GM18951 (cell line): ENCODE data around the gene PGF.

Experiments
- POLR2A ChIP-seq: IDR thresholded peaks from 4 replicates; pipeline ENCODE4 v1.6.1; 2011; ENCODE audit warnings: mild to moderate bottlenecking; ENCODE audit not compliant: insufficient read length, insufficient read depth; ENCODE audit errors: extremely low read depth
- in situ Hi-C: fragments of 300-500 bp; cut with MboI; formaldehyde crosslinking; loops from one replicate; pipeline ENCODE4 v1.12.0; 2022; ENCODE audit warnings: low sequenced_read_pairs, mixed read lengths, inconsistent platforms; ENCODE audit not compliant: unreplicated experiment

The PGF gene

DNA sequence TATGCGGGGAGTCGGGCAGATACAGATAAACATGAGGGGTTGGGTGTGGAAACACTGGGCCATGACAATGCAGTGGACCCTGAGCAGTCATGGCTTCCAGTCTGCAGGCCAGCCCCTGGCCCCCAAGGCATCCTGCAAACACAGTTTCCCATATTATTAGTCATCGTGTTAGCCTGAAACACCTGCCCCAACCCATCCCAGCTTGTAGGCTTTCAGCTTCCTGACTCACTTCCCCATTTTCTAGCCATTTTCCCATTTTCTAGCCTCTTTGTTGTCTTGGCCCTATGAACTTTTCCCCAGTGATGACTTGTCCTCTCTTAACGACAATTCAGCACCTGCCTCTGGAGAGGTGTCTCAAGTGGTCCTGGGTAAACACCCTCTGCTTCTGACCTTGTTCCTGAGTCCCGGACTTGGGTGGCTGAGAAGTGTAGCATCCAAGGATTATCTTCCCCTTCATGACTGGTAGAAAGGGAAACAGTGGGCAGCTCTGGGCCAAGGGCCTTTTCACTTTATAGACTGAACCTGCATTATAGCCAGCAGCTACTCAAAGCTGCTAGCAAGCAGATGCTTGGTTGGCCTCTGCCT lies 4.3 kb upstream of the PGF start:
- in situ Hi-C loops = no loop called here
- TF ChIP-seq POLR2A = no peak

DNA sequence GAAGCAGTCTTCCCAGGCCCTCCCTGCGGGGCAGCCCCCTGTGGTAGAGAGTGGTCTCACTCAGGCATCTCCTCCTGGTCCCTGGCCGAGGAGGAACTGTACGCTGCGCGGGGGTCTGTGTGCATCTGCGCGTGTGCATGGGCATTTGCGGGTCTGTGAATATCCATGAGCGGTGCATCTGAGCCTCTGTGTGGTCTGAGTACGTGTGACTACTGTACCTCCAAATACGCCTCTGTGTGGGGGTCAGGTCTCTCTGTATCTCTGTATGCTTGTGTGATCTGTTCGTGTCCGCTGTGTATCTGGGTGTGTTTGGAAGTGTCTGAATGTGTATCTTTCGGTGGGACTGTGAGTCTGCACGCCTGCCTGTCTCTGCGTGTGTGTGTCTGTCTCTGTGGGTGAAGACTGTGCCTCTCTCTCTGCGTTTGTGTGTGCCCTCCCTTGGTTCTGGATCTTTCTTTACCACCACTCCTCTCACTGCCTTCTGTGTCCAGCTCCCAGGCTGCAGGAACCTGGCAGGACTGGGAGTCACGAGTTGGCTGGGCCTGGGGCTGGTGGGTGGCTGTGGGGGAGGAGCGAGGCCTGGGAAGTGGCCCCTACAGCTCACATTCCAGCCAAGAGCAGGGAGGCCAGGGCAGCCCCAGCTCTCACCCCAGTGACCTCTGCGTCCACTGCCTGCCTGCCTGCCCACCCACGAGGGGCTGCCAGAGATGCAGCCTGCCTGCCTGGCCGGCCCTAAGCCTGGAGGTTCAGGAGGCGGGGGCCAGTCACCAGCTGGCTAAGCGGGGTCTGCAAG lies 1.1 kb upstream of the PGF start:
- in situ Hi-C loops = no loop called here
- no peak for TF ChIP-seq POLR2A

DNA sequence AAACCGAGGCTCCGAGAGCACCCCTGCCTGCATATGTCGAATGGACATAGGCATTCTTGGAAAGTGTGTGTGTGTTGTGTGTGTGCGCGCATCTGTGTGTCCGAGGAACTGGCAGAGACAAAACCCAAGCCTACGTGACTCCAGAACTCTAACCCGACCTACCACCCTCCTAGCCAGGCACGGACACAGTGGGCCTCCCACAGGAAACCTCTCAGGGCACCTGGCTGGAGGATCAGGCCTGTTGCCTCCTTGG lies 556 bp upstream of the PGF start:
- no peak for TF ChIP-seq POLR2A
- in situ Hi-C loops = no loop called here

DNA sequence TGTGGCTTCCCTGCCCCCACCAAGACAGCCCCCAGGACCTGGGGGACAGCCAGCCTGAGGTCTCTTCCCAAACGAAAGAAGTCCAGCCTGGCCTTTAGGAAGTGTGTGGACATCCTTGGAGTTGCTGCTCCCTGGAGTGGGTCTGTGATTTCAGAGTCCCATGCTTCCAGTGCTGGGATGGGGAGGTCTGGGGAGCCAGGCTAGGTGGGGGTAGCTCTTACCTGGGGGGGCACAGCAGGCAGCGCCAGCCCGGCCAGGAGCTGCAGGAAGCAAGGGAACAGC lies 509 bp downstream of the PGF start:
- TF ChIP-seq POLR2A = no peak
- in situ Hi-C loops = no loop called here

DNA sequence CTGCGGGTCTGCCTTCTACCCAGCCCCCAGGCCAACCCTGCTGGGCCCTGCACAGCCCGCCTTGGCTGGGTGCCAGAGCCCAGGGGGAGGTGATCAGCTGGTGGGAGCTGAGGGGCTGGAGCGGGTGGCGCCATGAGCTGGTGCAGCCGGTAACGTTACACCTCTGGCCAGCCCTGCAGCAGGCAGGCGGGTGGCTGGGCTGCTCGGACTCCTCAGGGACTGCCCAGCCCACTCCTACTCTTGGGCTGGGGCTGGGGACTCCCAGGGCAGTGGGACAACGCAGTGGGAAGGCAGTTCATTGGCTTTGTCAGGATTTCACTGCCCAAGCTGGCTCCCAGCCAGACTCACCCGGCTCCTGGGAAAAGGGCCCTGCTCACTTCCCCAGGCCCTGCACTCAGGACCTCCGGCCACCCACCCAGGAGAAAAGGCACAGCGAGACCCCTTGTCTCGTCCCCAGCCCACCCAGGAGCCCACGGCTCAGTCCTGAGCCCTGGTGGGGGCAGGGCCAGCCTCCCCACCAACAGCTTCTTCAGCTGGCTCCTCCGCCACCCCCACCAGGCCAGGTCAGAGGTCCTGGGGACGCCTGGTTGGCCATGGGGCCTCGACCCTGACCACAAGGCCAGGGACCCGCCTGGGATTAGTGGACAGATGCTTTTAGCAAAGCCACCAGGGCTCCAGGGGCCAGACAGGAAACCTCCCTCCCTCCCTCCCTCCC lies 1.0 kb downstream of the PGF start:
- in situ Hi-C loops = no loop called here
- no peak for TF ChIP-seq POLR2A

DNA sequence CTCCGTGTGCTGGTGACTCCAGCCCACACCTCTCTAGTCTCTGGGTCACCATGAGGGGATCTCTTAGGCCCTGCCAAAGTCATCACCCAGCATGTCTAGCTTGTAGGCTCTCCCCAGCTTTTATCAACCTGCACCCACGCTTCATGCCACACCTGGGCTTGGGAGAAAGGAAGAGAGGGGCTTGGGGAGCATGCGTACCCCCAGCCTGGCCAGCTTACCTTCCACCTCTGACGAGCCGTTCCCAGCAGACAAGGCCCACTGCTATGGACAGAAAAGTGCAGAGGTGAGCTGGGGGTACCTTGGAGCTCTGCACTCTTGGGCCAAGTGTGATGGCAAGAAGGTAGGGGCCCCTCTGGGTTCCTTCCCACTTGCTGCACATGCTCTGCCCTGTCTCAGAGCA lies 1.7 kb downstream of the PGF start:
- in situ Hi-C loops = no loop called here
- TF ChIP-seq POLR2A = no peak

DNA sequence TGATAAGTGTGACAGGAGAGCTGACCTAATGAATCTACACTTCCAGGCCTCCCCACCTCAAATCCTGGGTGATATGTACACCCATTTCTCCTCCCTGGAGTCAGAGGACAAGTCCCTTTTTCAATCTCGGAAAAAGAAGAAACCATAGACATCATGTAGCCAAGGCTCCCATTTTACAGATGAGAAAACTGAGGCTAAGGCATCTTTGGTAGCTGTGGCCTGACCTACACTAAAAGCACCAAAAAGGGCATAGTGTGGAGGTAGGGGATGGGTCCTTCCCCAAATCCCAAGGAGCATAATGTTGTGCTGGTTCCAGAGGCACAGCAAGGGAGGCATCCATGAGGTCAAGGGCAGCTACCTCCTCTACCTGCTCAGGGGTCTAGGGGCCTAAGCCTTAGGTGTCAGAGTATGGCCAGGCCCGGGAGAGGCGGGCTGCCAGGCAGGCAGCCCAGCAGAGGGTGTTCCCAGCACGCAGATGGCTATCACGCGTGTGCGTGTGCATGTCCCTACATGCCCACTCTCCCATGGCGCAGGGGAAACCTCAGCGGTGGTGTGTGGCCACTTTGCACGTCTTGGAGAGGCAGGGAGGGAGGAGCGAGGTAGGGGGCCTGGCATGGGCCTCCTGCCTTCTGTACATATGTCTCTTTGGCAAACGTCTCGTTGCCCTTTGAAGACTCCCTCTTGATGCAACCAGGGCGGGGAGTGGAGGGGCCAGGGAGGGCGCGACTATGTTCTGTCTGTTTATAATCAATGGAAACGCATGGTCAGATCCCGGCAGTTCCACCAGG lies 2.5 kb downstream of the PGF start:
- in situ Hi-C loops = no loop called here
- TF ChIP-seq POLR2A = no peak

DNA sequence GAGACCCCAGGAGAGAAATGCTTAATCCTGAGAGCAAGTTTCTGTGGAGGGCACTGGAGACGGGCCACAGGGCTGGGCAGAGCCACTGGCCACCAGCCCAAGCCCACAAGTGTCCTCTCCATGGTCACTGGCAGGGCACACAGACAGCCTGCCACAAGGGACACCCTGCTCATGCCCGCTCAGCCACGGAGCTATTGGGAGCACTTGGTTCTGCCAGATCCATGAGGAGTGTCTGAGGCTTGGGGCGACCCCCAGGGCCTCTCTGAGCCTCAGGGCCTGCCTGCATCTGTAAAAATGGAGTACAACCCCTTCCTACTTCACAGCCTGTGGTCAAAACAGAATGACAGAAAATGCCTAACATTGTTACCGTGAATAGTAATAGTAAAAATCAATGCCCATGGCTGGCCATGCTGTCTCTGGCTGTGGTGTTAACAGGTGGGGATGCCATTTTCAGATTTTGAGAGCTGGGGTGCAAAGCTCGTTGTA lies 3.2 kb downstream of the PGF start:
- in situ Hi-C loops = no loop called here

DNA sequence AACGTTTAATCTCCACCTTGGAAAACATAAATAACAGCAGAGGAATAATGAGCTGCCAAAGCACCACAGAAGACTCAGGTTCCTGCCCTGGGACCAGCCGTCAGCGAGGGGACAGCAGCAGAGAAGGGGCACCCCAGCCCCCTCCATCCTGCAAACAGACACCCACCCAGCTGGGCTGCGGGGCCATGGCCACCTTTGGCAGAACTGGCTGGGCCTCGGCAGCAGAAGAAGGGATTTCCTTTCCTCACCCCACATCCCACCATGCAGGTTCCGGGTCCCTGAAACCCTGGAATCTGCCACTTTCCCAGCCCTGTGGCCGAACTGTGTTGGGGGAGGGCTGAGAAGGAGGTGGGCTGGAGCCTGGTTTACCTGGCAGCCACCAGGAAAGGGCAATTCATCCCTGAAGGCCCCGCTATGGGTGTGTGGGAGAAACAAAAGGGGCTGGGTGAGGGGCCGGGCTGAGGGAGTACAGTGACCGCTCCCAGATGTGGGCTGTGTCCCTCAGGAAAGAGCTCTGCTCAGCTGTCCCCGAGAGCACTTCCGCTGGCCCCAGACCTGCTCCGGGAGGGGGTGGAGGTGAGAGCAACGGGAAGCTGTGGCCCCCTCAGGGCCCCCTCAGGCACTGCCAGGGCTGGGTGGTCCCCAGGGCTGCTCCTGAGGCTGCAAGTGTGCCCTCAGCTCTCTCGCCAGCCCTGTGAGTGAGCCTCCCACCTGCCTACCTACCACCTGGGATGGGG lies 3.8 kb downstream of the PGF start:
- TF ChIP-seq POLR2A = no peak
- in situ Hi-C loops = no loop called here

More for the DNA sequence above, 3.2 kb downstream of the PGF start:
- TF ChIP-seq POLR2A = no peak

DNA sequence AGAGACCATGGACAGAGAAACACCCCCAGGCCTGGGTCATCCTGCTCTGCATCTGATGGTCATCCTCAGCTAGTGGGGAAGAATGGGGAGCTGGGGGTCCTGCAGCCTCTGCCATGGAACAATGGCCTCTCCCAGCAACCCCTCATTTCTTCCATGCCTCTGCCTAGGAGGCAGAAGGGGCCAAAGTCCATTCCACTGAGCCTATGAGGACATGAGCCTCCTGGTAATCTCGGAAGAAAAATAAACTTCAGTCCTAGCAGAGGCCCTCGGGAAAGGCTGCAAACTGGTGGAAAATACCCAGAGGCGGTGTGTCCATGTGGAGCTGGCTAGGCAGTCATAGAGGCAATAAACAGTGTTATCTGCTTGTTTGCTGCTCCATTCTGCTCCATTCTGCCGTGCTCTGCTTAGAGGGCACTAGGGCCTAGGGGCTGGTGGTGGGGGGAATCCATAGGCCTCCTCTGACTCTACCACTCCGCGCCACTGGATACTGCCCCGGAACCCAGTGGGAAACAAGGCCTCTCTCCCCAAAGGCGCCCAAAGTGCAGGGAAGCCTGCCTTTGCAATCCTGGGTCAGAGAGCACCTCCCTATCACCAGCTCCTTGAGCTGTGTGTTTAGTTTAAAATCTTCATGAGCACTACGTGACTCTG lies 4.5 kb downstream of the PGF start:
- in situ Hi-C loops = no loop called here
- no peak for TF ChIP-seq POLR2A

DNA sequence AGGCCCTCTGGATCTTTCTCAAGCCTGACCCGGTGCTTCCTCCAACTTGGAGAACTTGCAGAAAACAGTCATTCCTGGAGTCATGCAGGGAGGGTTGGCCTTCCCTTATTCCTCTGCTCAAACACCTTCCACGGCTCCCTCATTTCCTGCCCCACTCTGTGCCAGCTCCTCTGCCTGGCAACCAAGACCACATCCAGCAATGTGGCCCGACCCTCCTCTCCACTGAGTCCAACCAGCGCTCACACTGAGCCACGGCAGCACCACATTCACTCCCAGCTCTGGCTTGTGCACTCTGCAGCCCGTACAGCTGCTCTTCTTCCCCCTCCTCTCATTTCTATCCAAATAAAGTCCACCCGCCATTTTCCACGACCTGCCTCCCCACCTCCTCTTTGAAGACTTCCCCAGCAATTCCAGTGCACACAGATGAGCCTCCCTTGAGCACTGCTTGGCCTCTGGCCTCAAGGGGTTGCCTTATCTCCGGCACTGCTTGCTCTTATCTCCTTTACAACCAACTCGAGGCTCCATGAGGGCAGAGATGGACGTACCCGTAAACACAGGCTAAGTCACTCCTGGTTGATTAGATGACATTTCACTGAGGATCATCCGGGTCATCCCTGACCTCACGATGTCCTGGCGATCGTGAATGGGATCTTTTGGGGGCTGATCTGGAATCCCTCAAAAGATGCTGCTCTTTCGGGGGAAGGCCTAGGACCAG lies 5.4 kb downstream of the PGF start:
- in situ Hi-C loops = no loop called here
- no peak for TF ChIP-seq POLR2A

DNA sequence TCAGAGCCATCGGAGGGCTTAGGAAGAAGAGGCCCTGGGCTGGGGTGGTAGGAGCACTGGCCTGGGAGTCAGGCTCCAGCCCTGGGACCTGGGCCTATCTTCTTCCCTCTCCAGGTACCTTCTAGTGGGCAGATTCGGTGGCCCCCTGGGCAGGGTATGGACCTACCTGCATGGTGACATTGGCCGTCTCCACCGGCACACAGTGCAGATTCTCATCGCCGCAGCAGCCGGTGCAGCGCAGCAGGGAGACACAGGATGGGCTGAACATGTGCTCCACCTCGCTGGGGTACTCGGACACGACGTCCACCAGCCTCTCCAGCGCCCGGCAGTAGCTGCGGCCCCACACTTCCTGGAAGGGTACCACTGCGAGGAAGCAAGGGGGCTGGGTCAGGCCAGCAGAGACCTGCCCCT lies 6.2 kb downstream of the PGF start:
- in situ Hi-C loops = no loop called here
- TF ChIP-seq POLR2A = no peak
